ENCODE results near the gene SYCP2L. TPM values are rescaled to one million over a fixed set of nuclear protein-coding genes. Genes with fewer than 3 reads are reported as not detected.

The SYCP2L gene
- total and polyA plus RNA-seq, 10 of the 15 experiments (the other 5 are each of a cell fraction or from before 2014, with no cell fraction given), result 0.03 to 0.12 (median 0.04) TPM; not detected in 7

- TF ChIP-seq RUNX3 (IDR thresholded peaks at IDR 0.05; ENCODE audit: low read length) (peak; percentile 19; the same call in 1 of the 2 replicates), CTCF (IDR thresholded peaks at IDR 0.05 in 2 of 3, conservative IDR thresholded peaks at IDR 0.05 in 1 of 3; ENCODE audit: control insufficient read depth in 2 of 3, extremely low read depth in 1 of 3, insufficient read depth in 1 of 3, low read depth in 3 of 3, low read length in 3 of 3) (peak in 1 of 3 experiments; percentile 13; a peak in 1 of 6 replicates), SIN3A (IDR thresholded peaks at IDR 0.05; ENCODE audit: low read depth, low read length) (no peak), RAD21 (IDR thresholded peaks at IDR 0.05; ENCODE audit: insufficient read depth, low read depth, low read length) (peak; percentile 17; the same call in 1 of the 2 replicates)
- intact Hi-C loops (cut with micrococcal nuclease; ENCODE audit: unreplicated experiment) (no loop called here), in situ Hi-C loops (cut with MboI) (no loop called here)
- H3K27ac ChIP-seq (ENCODE audit: control insufficient read depth, insufficient read depth), result no peak overlapping the region
- no peaks in the 10 kb centered on the region for H3K79me2 ChIP-seq (ENCODE audit: control insufficient read depth, insufficient read depth, low read length)
- no peak for DNase-seq (ENCODE audit: low read depth, low spot score)
- H3K4me2 ChIP-seq (ENCODE audit: control insufficient read depth, insufficient read depth), result no peak overlapping the region
- no peaks in the 10 kb centered on the region for H3K36me3 ChIP-seq (ENCODE audit: control insufficient read depth in 2 of 2, insufficient read depth in 2 of 2, low read length in 1 of 2)
- H3K27me3 ChIP-seq (replicated peaks in 1 of 2; ENCODE audit: control insufficient read depth in 2 of 2, insufficient read depth in 2 of 2, low read length in 1 of 2), result peaks cover 0 to 2% of the 10 kb centered on the region in 2 experiments; a peak in 2 of 4 replicates
- FAIRE-seq, result no peak
- SMC1A ChIA-PET (ENCODE audit: uncharacterized antibody, unreplicated experiment), result interaction anchor here (0.7 to 1.8 kb wide), 3 partner anchors 20 to 57 kb away, joined by 3 to 5 read pairs (median 5); no protein-coding TSS in a partner anchor
- RAD21 ChIA-PET (ENCODE audit: unreplicated experiment), result interaction anchor here (1.3 to 1.7 kb wide), 2 partner anchors 57 kb away, joined by 3 to 6 read pairs; no protein-coding TSS in a partner anchor
- no TSS peak for BruUV-seq (replicated peaks)
- WGBS (ENCODE audit: insufficient coverage, insufficient replicate concordance, low lambda C conversion rate, missing lambda C conversion rate), result 34% methylated on average over 8 of the region's 8 CpGs
- POLR2A ChIA-PET, result interaction anchor here (0.5 kb wide), 1 partner anchor 71 kb away, joined by 3 read pairs; no protein-coding TSS in a partner anchor
- no peak overlapping the region for H3K9ac ChIP-seq (ENCODE audit: control insufficient read depth, insufficient read depth, low read length)
- no peaks in the 10 kb centered on the region for H3K9me3 ChIP-seq (replicated peaks; ENCODE audit: control insufficient read depth, insufficient read depth, low read length)
- H2AFZ ChIP-seq (ENCODE audit: control insufficient read depth, low read depth, low read length), result no peak overlapping the region
- H4K20me1 ChIP-seq (ENCODE audit: control insufficient read depth, insufficient read depth), result no peaks in the 10 kb centered on the region
- H3K4me1 ChIP-seq (ENCODE audit: control insufficient read depth, insufficient read depth, low read length), result peaks cover 11% of the 10 kb centered on the region
- H3K4me3 ChIP-seq, result no peak overlapping the region
- CTCF ChIA-PET, result interaction anchor here (1.0 kb wide), 1 partner anchor 57 kb away, joined by 4 read pairs; no protein-coding TSS in a partner anchor
- peak; percentile 71 for ATAC-seq
Measured at GRCh38 chr6:11011787-11012234, 125.0 kb downstream of the SYCP2L start.

All from GM12878 (cell line).